Caco-2 (cell line): ENCODE results near the gene SOSTDC1. TPM values are rescaled to one million over a fixed set of nuclear protein-coding genes. Genes with fewer than 3 reads are reported as not detected.

Experiments used
- BruUV-seq: library from RNA; stranded (reverse); fragments of 400-500 nt; replicated peaks from 2 replicates; lab custom pipeline; 2021; lab: Mats Ljungman, UMichigan
- CTCF ChIA-PET: fragments of 300-600 bp; sonication (Branson Sonifier 250); formaldehyde crosslinking; loops from one replicate; lab custom pipeline; 2022; ENCODE audit warnings: antibody characterized with exemption; lab: Charles Lee
- POLR2A ChIA-PET: fragments of 300-600 bp; sonication (Branson Sonifier 250); formaldehyde crosslinking; loops from one replicate; lab custom pipeline; 2022; ENCODE audit warnings: antibody characterized with exemption; lab: Charles Lee
- DNase-seq, 2 experiments: peaks; one replicate each; pipeline versions ENCODE4 v3.0.0 to v3.0.0-alpha.2; 2020 to 2022
- H3K27me3 ChIP-seq: replicated peaks from 2 replicates; pipeline ENCODE4 v1.6.0; 2011; ENCODE audit warnings: low read length; ENCODE audit not compliant: control insufficient read depth, insufficient read depth
- H3K36me3 ChIP-seq: 2 replicates; pipeline ENCODE4 v1.5.1; 2011; ENCODE audit warnings: low read length; ENCODE audit not compliant: control insufficient read depth, insufficient read depth
- H3K4me1 ChIP-seq: fragments of 250-450 bp; sonication (Bioruptor Pico); 2 replicates; pipeline ENCODE4 v1.5.1; 2020; ENCODE audit warnings: mild to moderate bottlenecking
- H3K4me3 ChIP-seq: 2 replicates; pipeline ENCODE4 v1.5.1; 2011; ENCODE audit warnings: low read depth, mild to moderate bottlenecking, control low read depth, low read length
- H3K9me3 ChIP-seq: fragments of 250-450 bp; sonication (Bioruptor Pico); 2 replicates; pipeline ENCODE4 v1.5.1; 2020; ENCODE audit warnings: mild to moderate bottlenecking, moderate library complexity
- H3K27ac Mint-ChIP-seq: one replicate; pipeline ENCODE4 v1.8.0; 2022; ENCODE audit warnings: mixed read lengths; ENCODE audit not compliant: unreplicated experiment
- H3K27me3 Mint-ChIP-seq: one replicate; pipeline ENCODE4 v1.8.0; 2022; ENCODE audit warnings: mixed read lengths; ENCODE audit not compliant: insufficient read depth, unreplicated experiment
- H3K36me3 Mint-ChIP-seq: one replicate; pipeline ENCODE4 v1.8.0; 2022; ENCODE audit warnings: mild to moderate bottlenecking, mixed read lengths; ENCODE audit not compliant: insufficient read depth, unreplicated experiment
- H3K4me1 Mint-ChIP-seq: one replicate; pipeline ENCODE4 v1.8.0; 2022; ENCODE audit warnings: low read depth, mixed read lengths; ENCODE audit not compliant: unreplicated experiment
- H3K4me3 Mint-ChIP-seq: one replicate; pipeline ENCODE4 v1.8.0; 2022; ENCODE audit warnings: mild to moderate bottlenecking, moderate library complexity, mixed read lengths; ENCODE audit not compliant: unreplicated experiment
- H3K9me3 Mint-ChIP-seq: one replicate; pipeline ENCODE4 v1.8.0; 2022; ENCODE audit warnings: mixed read lengths; ENCODE audit not compliant: unreplicated experiment
- CTCF ChIP-seq, 2 experiments: fragments of 200-600 bp in 1 of 2; IDR thresholded peaks; 1 replicate in 1 of 2; 2 replicates in 1 of 2; pipeline versions ENCODE4 v1.5.1 to v1.8.0; 2011 to 2022; ENCODE audit warnings: antibody characterized with exemption in 1 of 2, control low read depth in 1 of 2, inconsistent platforms in 1 of 2, low read depth in 1 of 2, low read length in 1 of 2, mild to moderate bottlenecking in 1 of 2, moderate library complexity in 1 of 2; ENCODE audit not compliant: insufficient read depth in 1 of 2, severe bottlenecking in 1 of 2, unreplicated experiment in 1 of 2
- intact Hi-C: fragments of 100-400 bp; cut with micrococcal nuclease; formaldehyde crosslinking; loops from one replicate; pipeline ENCODE4 v1.10.0; 2022; ENCODE audit not compliant: unreplicated experiment
- total RNA-seq: library from RNA; stranded (reverse); gene quantifications from 2 replicates; pipeline ENCODE4 v1.2.3, GENCODE V29; 2022

The SOSTDC1 gene
- total RNA-seq, 1 experiment from 2014 or later, result 8.4 TPM

- intact Hi-C loops, result no loop called here
- no peak overlapping the region for H3K4me3 ChIP-seq
- Mint-ChIP-seq H3K9me3 (no peaks in the 10 kb centered on the region), H3K4me3 (no peak overlapping the region), H3K27ac (no peak overlapping the region), H3K27me3 (no peaks in the 10 kb centered on the region), H3K4me1 (peaks cover 12% of the 10 kb centered on the region), H3K36me3 (no peaks in the 10 kb centered on the region)
- BruUV-seq, result no TSS peak
- peaks cover 13% of the 10 kb centered on the region; the same call in 1 of the 2 replicates for H3K4me1 ChIP-seq
- no peaks in the 10 kb centered on the region for H3K9me3 ChIP-seq
- H3K27me3 ChIP-seq, result no peaks in the 10 kb centered on the region
- no peaks in the 10 kb centered on the region for H3K36me3 ChIP-seq
- no peak for DNase-seq
- POLR2A ChIA-PET, result no interaction called here
- TF ChIP-seq CTCF (IDR thresholded peaks at IDR 0.05; ENCODE audit: insufficient read depth in 1 of 2, low read depth in 1 of 2, low read length in 1 of 2, severe bottlenecking in 1 of 2, unreplicated experiment in 1 of 2), result no peak
- CTCF ChIA-PET, result no interaction called here
These were observed 36.9 kb downstream of the SOSTDC1 start for GRCh38 chr7:16428672-16429071.

GRCh38 chr7:16428182-16428581 lies 37.4 kb downstream of the SOSTDC1 start:
- Histone ChIP-seq H3K4me3 (no peak overlapping the region), H3K4me1 (peaks cover 14% of the 10 kb centered on the region), H3K27me3 (no peaks in the 10 kb centered on the region), H3K9me3 (no peaks in the 10 kb centered on the region), H3K36me3 (no peaks in the 10 kb centered on the region)
- CTCF ChIA-PET, result no interaction called here
- intact Hi-C loops, result no loop called here
- DNase-seq, result no peak
- H3K36me3 Mint-ChIP-seq, result no peaks in the 10 kb centered on the region
- H3K4me3 Mint-ChIP-seq, result no peak overlapping the region
- POLR2A ChIA-PET, result no interaction called here
- TF ChIP-seq CTCF (IDR thresholded peaks at IDR 0.05; ENCODE audit: insufficient read depth in 1 of 2, low read depth in 1 of 2, low read length in 1 of 2, severe bottlenecking in 1 of 2, unreplicated experiment in 1 of 2), result no peak
- H3K9me3 Mint-ChIP-seq, result no peaks in the 10 kb centered on the region
- no TSS peak for BruUV-seq
- H3K27ac Mint-ChIP-seq, result no peak overlapping the region
- H3K4me1 Mint-ChIP-seq, result peaks cover 13% of the 10 kb centered on the region
- H3K27me3 Mint-ChIP-seq, result no peaks in the 10 kb centered on the region

GRCh38 chr7:16423761-16424160 lies 41.8 kb downstream of the SOSTDC1 start:
- peaks cover 22% of the 10 kb centered on the region for H3K4me1 ChIP-seq
- H3K4me1 Mint-ChIP-seq, result peaks cover 29% of the 10 kb centered on the region
- H3K9me3 ChIP-seq, result no peaks in the 10 kb centered on the region
- no peak for TF ChIP-seq CTCF (IDR thresholded peaks at IDR 0.05; ENCODE audit: insufficient read depth in 1 of 2, low read depth in 1 of 2, low read length in 1 of 2, severe bottlenecking in 1 of 2, unreplicated experiment in 1 of 2)
- H3K27ac Mint-ChIP-seq, result no peak overlapping the region
- H3K9me3 Mint-ChIP-seq, result no peaks in the 10 kb centered on the region
- DNase-seq, result no peak
- CTCF ChIA-PET, result no interaction called here
- intact Hi-C loops, result loop anchor here (5.0 kb wide), 4 partner anchors 151 to 656 kb away; partner anchors contain the start of genes ANKMY2 and BZW2
- peaks cover 6% of the 10 kb centered on the region for H3K36me3 Mint-ChIP-seq
- no TSS peak for BruUV-seq
- no peaks in the 10 kb centered on the region for H3K27me3 ChIP-seq
- POLR2A ChIA-PET, result no interaction called here
- H3K4me3 Mint-ChIP-seq, result no peak overlapping the region
- no peak overlapping the region for H3K4me3 ChIP-seq
- H3K27me3 Mint-ChIP-seq, result no peaks in the 10 kb centered on the region
- H3K36me3 ChIP-seq, result no peaks in the 10 kb centered on the region
